Forelimb muscle (tissue), 1 donor: Measurements from ENCODE around the gene METTL2B. TPM values are rescaled to one million over a fixed set of nuclear protein-coding genes. Genes with fewer than 3 reads are reported as not detected.
"Not testable (repeated sequence)": the region's sequence is repeated elsewhere in the genome, so short reads cannot be mapped to it uniquely, and the experiment has no call there.

Experiments
- DNase-seq: peaks from one replicate; pipeline ENCODE4 v3.0.0-alpha.2; 2013; ENCODE audit warnings: low read depth
- polyA plus RNA-seq: library from polyadenylated mRNA; unstranded; fragments of 120-200 nt; gene quantifications from one replicate; pipeline ENCODE4 v1.2.1, GENCODE V29; 2013; ENCODE audit not compliant: insufficient read length

METTL2B gene
- polyA plus RNA-seq, 1 donor = 20.7 TPM

DNA sequence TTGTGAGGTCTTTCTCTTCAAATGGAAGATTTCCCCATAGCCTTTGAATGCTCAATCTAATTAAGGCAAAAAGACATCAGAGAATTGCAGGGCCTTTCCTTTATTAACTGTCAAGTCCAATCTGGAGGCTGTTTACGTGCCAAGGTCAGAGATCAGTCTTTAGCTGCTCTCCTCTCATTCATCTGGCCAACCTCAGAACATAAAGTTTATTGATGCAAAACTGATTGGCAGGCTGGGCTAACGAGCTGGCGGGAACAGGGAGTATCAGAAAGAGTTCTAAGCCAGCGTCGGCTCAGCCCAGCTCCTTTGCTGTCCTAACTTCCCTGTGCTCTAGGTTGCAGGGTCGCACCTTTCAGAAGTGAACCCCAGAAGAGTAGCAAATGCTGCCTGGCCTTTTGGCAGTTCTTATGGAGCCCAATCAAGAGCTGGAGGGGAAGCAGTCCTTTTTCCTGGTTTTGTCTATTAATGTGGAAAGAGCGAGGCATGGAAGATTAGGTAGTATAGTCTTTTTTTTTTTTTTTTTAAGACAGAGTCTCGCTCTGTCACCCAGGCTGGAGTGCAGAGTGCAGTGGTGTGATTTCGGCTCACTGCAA, 47.5 kb downstream of the METTL2B start:
- DNase-seq = not testable (repeated sequence)

DNA sequence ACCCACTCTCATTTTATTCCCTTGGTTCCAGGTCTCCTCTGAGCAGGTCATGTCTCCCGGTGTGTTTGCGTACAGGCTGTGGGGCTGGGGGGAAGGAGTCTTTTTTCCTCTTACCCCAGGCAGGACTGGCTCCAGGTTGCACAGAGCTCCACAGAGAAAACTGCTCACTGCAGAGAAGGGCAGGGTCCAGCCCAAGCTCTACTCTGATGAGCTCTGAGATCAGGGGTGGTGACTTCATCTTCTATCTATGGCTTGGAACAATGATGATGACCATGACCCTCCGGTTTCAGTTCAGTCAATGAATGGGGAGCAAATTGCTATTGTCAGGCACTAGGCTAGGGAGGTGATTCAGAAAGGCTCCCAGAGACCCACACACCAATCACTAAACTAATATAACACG, 49.0 kb downstream of the METTL2B start:
- not testable (repeated sequence) for DNase-seq

DNA sequence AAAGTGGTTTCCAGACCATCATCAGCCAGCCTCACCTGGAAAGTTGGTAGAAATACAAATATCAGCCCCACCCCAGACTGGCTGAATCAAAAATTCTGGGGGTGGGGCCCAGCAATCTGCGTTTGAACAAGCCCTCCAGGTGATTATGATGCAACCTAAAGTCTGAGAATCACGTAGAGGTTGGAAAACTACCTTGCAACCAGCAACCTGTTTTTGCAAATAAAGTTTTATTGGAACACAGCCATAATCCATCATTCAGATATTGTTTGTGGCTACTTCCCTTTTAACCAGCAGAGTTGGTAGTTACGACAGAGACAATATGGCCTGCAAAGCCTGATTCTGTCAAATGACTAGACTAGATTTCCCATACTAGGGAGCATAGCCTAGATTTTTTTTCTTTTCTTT, 49.5 kb downstream of the METTL2B start:
- DNase-seq = not testable (repeated sequence)

DNA sequence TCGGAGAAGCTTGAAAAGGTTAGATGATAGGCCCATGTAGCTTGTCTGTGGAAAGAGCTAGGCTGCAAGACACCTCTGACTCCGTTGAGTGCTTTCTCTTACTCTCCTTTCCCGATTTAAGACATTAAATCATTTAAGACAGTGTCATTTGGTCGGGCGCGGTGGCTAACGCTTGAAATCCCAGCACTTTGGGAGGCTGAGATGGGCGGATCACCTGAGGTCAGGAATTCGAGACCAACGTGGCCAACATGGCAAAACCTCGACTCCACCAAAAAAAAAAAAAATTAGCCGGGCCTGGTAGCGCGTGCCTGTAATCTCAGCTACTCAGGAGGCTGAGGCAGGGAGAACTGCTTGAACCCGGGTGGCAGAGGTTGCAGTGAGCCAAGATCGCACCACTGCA, 52.6 kb downstream of the METTL2B start:
- not testable (repeated sequence) for DNase-seq

DNA sequence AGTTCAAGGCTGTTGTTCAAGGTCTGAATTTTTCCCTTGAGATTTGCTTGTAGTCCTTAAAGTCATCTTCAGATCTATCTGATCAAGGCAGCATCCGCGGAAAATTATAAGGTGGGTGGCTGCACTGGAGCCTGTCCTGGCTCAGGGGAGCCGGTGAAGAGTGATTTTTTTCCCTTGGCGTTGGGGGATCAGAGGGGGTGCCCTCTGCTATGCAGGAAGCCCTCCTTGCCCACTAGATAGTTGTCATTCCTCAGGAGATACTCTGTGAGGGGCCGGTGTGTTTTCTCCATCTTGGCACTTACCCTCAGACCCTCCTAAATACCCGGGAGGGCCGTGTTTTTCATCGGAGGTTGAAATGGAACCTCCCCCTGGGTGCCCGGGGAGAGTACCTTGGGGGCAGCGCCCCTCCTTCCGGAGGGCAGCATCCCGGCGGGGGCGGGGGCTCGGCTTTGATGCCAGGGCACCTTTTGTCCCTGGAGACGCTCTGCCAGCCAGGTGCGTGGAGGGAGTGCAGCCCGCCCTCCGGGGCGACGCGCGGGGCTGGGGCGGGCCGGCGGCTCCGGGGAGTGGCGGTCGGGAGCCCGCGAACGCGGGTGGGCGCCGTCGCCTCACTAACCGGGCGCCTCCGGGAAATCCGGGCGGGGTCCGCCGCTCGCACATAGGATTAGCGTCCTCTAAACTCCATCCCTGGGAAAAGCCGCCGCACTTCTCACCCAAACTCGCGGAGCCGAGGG, 53.7 kb downstream of the METTL2B start:
- not testable (repeated sequence) for DNase-seq

DNA sequence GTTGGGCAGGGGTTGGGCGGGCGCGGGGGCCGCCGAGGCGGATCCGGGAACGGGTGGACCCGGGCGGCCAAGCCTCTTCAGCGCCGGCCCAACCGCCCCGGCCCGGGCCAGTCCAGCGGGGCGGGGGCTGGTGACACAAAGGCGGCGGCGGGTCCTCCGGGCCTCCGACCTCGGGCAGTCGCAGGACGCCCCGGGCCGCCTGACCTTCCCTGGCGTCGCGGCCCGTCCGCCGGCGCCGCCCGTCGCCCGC, 54.2 kb downstream of the METTL2B start:
- DNase-seq = no peak

DNA sequence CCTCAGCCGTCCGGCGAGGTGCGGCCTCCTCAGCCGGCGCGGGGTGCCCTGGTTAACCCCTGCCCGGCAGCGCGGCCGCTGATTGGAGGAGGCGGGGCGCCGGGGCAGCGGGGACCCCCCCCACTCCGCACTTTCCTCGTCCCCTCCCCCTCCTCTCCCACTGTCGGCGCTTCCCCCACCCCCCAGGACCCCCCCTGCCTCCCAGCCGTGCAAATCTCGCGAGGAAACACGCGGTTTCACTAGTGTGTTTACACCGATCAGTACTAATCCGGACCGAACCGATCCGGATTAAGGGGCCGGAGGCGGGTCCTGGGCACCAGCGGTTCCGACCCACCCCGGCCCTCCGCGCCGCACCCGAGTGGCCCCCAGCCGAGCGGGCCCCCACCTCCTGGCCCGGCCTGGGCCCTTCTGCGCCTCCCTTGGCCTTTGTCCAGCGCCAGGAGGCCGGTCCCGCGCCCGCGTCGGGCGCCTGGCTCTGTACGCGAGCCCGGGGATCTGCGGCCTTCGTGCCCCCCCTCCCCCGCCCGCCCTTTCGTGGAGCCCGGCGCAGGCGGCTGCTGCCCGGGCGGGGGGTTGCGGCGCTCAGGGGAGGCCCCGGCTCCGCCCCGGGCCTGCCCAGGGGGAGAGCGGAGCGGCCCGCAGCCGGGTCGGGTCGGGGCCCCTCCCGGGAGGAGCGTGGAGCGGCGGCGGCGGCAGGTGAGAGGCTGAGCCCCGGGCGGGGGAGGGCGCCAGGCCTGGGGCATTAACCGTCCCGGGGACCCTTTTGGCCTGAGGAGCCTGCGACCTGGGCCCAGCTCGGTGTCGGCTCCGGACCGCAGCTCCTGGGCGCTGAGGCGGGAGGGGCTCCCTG, 54.8 kb downstream of the METTL2B start:
- DNase-seq = peak; percentile 51

DNA sequence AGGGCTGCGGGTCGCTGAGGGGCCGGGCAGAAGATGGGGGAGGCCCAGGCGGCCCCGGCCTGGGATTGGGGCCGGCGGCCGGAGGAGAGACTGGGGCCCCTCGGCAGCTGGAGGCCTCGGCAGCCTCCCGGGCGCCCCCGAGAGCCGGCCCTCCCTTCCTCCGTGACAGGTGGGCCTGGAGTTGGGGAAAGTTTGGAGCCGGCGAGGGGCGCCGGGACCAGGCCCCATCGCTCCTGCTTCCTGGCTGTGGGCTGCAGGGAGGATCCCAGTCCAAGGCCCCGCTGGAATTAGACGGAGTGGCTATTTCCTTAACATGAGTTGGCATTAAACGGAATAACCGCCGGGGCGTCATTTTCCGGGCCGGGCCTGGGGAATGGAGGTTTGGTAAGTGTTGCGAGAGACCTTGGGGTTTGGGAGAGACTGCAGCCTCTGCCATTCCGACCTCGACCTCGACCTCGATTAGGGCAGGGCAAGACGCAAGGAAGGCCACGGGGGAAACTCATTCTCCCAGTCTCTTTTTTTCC, 55.5 kb downstream of the METTL2B start:
- DNase-seq = not testable (repeated sequence)

DNA sequence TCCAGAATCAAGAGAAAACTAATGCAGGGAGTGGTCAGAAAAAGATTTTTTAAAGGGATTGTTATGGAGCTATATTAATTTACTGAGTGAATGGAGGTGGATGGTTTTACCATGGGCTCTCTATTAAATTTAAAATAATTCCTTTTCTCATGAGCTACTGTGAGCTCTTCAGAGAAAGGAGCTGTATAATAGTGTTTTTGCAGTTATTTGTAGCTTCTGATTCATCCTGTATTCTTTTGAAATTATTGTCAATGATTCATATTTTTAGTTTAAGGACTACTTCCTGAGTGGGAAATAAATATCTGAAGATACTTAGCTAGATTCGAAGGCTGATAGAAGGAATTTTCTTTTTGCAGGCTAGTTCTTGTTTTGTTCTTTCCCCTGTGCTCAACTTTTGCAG, 56.4 kb downstream of the METTL2B start:
- not testable (repeated sequence) for DNase-seq

DNA sequence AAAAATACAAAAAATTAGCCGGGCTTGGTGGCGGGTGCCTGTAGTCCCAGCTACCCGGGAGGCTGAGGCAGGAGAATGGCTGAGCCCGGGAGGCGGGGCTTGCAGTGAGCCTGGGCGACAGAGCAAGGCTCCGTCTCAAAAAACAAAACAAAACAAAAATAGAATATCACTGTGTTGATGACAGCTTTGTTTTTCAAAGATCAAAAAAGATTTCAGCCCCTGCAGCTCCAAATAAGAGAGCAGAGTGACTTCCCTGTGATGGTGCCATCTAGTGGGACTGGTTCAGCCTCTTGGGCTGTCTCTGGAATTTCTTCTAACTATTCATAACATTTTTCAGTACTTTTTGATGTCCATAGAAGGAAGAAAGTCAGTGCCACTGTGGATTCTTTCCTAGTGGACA, 60.9 kb downstream of the METTL2B start:
- DNase-seq = not testable (repeated sequence)

DNA sequence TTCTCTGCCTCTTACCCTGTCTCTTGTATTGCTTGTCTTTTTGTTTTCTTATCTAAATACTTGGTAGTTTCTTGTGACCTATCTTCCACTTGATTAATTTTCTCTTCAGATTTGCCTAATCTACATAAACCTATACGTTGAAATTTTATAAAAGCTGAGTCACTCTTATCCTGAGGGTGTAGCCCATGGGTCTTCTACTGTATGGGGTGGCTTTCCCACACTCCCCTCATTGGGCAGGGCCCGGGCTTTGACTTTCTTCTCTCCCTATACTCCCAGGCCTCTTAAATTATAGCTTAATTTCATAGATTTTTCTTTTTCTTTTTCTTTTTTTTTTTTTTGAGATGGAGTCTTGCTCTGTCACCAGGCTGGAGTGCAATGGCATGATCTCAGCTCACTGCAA, 66.0 kb downstream of the METTL2B start:
- DNase-seq = not testable (repeated sequence)

DNA sequence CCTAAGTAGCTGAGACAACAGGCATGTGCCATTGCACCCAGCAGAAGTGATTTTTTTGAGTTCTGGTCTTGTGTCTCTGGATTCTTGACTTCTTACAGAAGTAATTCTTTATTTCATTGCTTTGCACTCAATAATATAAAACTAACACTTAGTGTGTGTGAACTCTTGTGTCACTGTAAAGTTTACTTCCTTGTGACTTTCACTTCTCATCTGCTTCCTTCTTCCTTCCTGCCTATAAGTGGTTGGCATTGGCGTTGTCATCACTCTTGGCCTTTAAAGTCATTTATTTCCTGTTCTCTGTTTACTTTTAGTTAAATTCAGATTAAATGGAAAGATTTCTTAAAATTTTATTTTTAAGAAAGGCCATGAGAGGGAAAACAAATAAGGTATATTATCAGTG, 66.8 kb downstream of the METTL2B start:
- DNase-seq = not testable (repeated sequence)

DNA sequence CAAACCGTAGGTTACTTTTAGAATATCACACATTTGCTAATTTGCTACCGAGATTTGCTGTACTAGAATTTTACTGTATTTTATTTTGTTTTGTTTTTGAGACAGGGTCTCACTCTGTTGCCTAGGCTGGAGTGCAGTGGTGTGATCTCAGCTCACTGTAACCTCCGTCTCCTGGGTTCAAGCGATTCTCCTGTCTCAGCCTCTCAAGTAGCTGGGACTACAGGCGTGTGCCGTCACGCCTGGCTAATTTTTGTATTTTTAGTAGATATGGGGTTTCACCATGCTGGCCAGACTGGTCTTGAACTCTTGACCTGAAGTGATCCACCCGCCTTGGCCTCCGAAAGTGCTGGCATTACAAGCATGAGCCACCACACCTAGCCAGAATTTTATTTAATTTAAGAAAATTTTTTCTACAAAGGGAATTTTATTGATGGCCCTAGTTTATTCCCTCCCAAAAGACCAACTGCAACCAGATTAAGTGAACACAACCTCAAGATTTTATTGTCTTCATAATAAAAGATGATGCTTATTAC, 69.8 kb downstream of the METTL2B start:
- not testable (repeated sequence) for DNase-seq

DNA sequence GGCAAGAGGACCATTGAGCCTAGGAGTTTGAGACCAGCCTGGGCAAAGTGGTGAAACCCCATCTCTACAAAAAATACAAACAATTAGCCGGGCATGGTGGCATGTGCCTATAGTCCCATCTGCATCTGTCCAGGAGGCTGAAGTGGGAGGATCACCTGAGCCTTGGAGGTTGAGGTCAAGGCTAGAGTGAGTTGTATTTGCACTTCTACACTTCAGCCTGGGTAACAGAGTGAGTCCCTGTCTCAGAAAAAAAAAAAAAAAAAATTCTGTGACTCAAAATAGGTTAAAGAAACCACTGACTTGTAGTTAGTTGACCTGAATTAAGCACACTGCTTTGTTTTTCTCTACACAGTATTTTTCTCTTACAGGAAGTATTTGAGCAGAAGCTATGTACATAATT, 74.4 kb downstream of the METTL2B start:
- DNase-seq = no peak

DNA sequence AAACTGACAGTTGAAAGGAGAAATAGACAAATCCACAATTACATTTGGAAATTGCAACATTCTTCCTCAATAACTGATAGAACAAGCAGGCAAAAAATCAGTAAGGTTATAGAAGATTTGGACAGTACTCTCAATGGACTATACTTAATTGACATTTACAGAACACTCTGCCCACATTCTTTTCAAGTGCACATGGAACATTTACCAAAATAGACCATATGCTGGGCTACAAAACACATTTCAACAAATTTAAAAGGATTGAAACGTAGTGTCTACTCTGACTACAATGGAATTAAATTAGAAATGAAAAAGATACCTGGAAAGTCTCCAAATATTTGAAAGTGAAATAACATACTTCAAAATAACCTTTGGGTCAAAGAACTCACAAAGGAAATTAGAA, 77.8 kb downstream of the METTL2B start:
- DNase-seq = not testable (repeated sequence)

Other genes starting within 250 kb of the METTL2B start
- not detected for gene LEP, start 235.5 kb upstream of the METTL2B start, polyA plus RNA-seq
- 41.9 TPM for gene RBM28, start 132.8 kb upstream of the METTL2B start, polyA plus RNA-seq
- gene PRRT4, start 115.1 kb upstream of the METTL2B start, polyA plus RNA-seq = 30.9 TPM
- 20.5 TPM for gene IMPDH1, start 66.8 kb upstream of the METTL2B start, polyA plus RNA-seq
- gene HILPDA, start 20.9 kb upstream of the METTL2B start, polyA plus RNA-seq = 9.5 TPM
- 2.6 TPM for gene GARIN1A, start 195.5 kb downstream of the METTL2B start, polyA plus RNA-seq